H1 (cell line): ENCODE data around the gene NDFIP2. TPM values are rescaled to one million over a fixed set of nuclear protein-coding genes. Genes with fewer than 3 reads are reported as not detected.

Experiments
- CTCF ChIA-PET: fragments of 300-600 bp; sonication (Branson Sonifier 250); formaldehyde crosslinking; loops from one replicate; lab custom pipeline; 2021; ENCODE audit not compliant: partially characterized antibody; lab: Charles Lee
- POLR2A ChIA-PET: fragments of 300-600 bp; sonication (Branson Sonifier 250); formaldehyde crosslinking; loops from one replicate; lab custom pipeline; 2021; ENCODE audit warnings: inconsistent platforms; ENCODE audit not compliant: partially characterized antibody; lab: Charles Lee
- DNase-seq, 2 experiments: peaks; one replicate each; pipeline versions ENCODE4 v3.0.0 to v3.0.0-alpha.2; 2010 to 2022; ENCODE audit warnings: low spot score in 2 of 2, low read depth in 1 of 2, mixed read lengths in 1 of 2
- FAIRE-seq: peaks from 2 replicates; lab custom pipeline; 2011; peaks lifted over from hg19 to GRCh38; lab: Jason Lieb, UNC
- H2AFZ ChIP-seq: 2 replicates; pipeline ENCODE4 v1.8.1; 2012; ENCODE audit warnings: low read length, inconsistent platforms
- H2AK5ac ChIP-seq: 2 replicates; pipeline ENCODE4 v1.6.1; 2013; ENCODE audit warnings: low read depth, low read length
- H2BK120ac ChIP-seq: replicated peaks from 2 replicates; pipeline ENCODE3; 2013; ENCODE audit warnings: low read depth, low read length, inconsistent platforms
- H2BK12ac ChIP-seq: 2 replicates; pipeline ENCODE4 v1.6.1; 2013; ENCODE audit warnings: low read depth, low read length
- H2BK15ac ChIP-seq: 2 replicates; pipeline ENCODE4 v1.6.1; 2013; ENCODE audit warnings: low read length
- H2BK20ac ChIP-seq: 2 replicates; pipeline ENCODE4 v1.6.1; 2013; ENCODE audit warnings: low read length
- H2BK5ac ChIP-seq: 2 replicates; pipeline ENCODE4 v1.6.1; 2013; ENCODE audit warnings: low read depth, low read length
- H3K14ac ChIP-seq: 2 replicates; pipeline ENCODE4 v1.6.1; 2013; ENCODE audit warnings: inconsistent platforms; ENCODE audit not compliant: insufficient read length
- H3K18ac ChIP-seq: 2 replicates; pipeline ENCODE4 v1.6.1; 2013; ENCODE audit warnings: low read length; ENCODE audit errors: extremely low read depth
- H3K23ac ChIP-seq: 2 replicates; pipeline ENCODE4 v1.6.1; 2013; ENCODE audit warnings: inconsistent platforms; ENCODE audit not compliant: insufficient read length
- H3K23me2 ChIP-seq: 2 replicates; pipeline ENCODE4 v1.6.1; 2013; ENCODE audit warnings: low read depth, low read length
- H3K27ac ChIP-seq: 2 replicates; pipeline ENCODE4 v1.6.1; 2011; ENCODE audit warnings: low read depth, low read length, inconsistent platforms
- H3K27me3 ChIP-seq, 4 experiments: replicated peaks in 1 of 4; 1 replicate in 1 of 4; 2 replicates in 3 of 4; pipeline versions ENCODE4 v1.6.1 to v1.8.1; 2011 to 2013; ENCODE audit warnings: low read length in 3 of 4, mild to moderate bottlenecking in 3 of 4, inconsistent platforms in 2 of 4, mixed read lengths in 2 of 4, moderate library complexity in 1 of 4; ENCODE audit not compliant: control insufficient read depth in 3 of 4, insufficient read depth in 3 of 4; ENCODE audit errors: extremely low read depth in 1 of 4
- H3K36me3 ChIP-seq, 4 experiments: 2 replicates each; pipeline versions ENCODE4 v1.6.1 to v1.8.1; 2011 to 2013; ENCODE audit warnings: mild to moderate bottlenecking in 4 of 4, low read length in 3 of 4, moderate library complexity in 2 of 4, control low read depth in 1 of 4, inconsistent platforms in 1 of 4; ENCODE audit not compliant: insufficient read depth in 4 of 4, control insufficient read depth in 2 of 4
- H3K4ac ChIP-seq: replicated peaks from 2 replicates; pipeline ENCODE3; 2013; ENCODE audit warnings: low read length, low read depth, mixed read lengths, inconsistent platforms; ENCODE audit not compliant: insufficient read length
- H3K4me1 ChIP-seq, 4 experiments: replicated peaks in 1 of 4; 1 replicate in 1 of 4; 2 replicates in 3 of 4; pipeline versions ENCODE4 v1.6.1 to v1.8.1; 2011 to 2013; ENCODE audit warnings: low read length in 3 of 4, inconsistent platforms in 2 of 4, mixed read lengths in 1 of 4; ENCODE audit not compliant: insufficient read depth in 4 of 4, control insufficient read depth in 3 of 4
- H3K4me2 ChIP-seq, 2 experiments: 2 replicates each; pipeline versions ENCODE4 v1.6.1 to v1.8.1; 2011 to 2013; ENCODE audit warnings: low read depth in 2 of 2, low read length in 2 of 2, control low read depth in 1 of 2, inconsistent platforms in 1 of 2, mild to moderate bottlenecking in 1 of 2; ENCODE audit not compliant: insufficient read depth in 1 of 2
- H3K4me3 ChIP-seq, 4 experiments: fragments of 200-600, 300-600 bp in 1 of 4; sonication (generic), shearing (Covaris generic), sonication (Bioruptor Twin) in 1 of 4; 2 replicates each; pipeline versions ENCODE4 v1.5.1 to v1.8.1; 2011 to 2016; ENCODE audit warnings: low read length in 4 of 4, low read depth in 3 of 4, control low read depth in 2 of 4, inconsistent platforms in 2 of 4, mild to moderate bottlenecking in 2 of 4, mixed read lengths in 1 of 4, moderate library complexity in 1 of 4; ENCODE audit not compliant: insufficient read depth in 2 of 4; ENCODE audit errors: extremely low read depth in 1 of 4
- H3K56ac ChIP-seq: replicated peaks from 2 replicates; pipeline ENCODE3; 2013; ENCODE audit warnings: low read depth, mild to moderate bottlenecking, mixed read lengths, low read length, inconsistent platforms; ENCODE audit not compliant: insufficient read length
- H3K79me1 ChIP-seq: 2 replicates; pipeline ENCODE4 v1.6.1; 2013; ENCODE audit warnings: low read depth, low read length, control low read depth
- H3K79me2 ChIP-seq, 2 experiments: 2 replicates each; pipeline versions ENCODE4 v1.6.1 to v1.8.1; 2012 to 2013; ENCODE audit warnings: low read length in 2 of 2, mild to moderate bottlenecking in 2 of 2, inconsistent platforms in 1 of 2; ENCODE audit not compliant: insufficient read depth in 2 of 2, control insufficient read depth in 1 of 2
- H3K9ac ChIP-seq, 4 experiments: replicated peaks in 1 of 4; 1 replicate in 1 of 4; 2 replicates in 3 of 4; pipeline versions ENCODE4 v1.6.1 to v1.8.1; 2011 to 2013; ENCODE audit warnings: low read depth in 3 of 4, low read length in 3 of 4, control low read depth in 2 of 4, mild to moderate bottlenecking in 2 of 4, moderate library complexity in 2 of 4, inconsistent platforms in 1 of 4; ENCODE audit errors: extremely low read depth in 1 of 4
- H3K9me3 ChIP-seq, 2 experiments: 2 replicates each; pipeline versions ENCODE4 v1.6.1 to v1.8.1; 2012 to 2013; ENCODE audit warnings: mild to moderate bottlenecking in 2 of 2, moderate library complexity in 2 of 2, control low read depth in 1 of 2, inconsistent platforms in 1 of 2, low read depth in 1 of 2, low read length in 1 of 2, mixed read lengths in 1 of 2; ENCODE audit not compliant: insufficient read depth in 2 of 2
- H4K20me1 ChIP-seq, 2 experiments: replicated peaks in 1 of 2; 2 replicates each; pipeline versions ENCODE3 to v1.8.1; 2011 to 2013; ENCODE audit warnings: inconsistent platforms in 2 of 2, low read length in 2 of 2, mild to moderate bottlenecking in 1 of 2; ENCODE audit not compliant: insufficient read depth in 2 of 2, control insufficient read depth in 1 of 2
- H4K5ac ChIP-seq: 2 replicates; pipeline ENCODE4 v1.6.1; 2013; ENCODE audit warnings: low read length, low read depth, mixed read lengths, inconsistent platforms; ENCODE audit not compliant: insufficient read length
- H4K8ac ChIP-seq: 2 replicates; pipeline ENCODE4 v1.8.0; 2013; ENCODE audit warnings: mild to moderate bottlenecking, moderate library complexity, low read length, inconsistent platforms; ENCODE audit not compliant: insufficient read depth; ENCODE audit errors: extremely low read depth
- H4K91ac ChIP-seq: replicated peaks from 2 replicates; pipeline ENCODE3; 2013; ENCODE audit warnings: low read length, mixed read lengths, inconsistent platforms; ENCODE audit not compliant: insufficient read length
- CBX8 ChIP-seq: fragments of 300-800, 300-1000 bp; sonication (generic); IDR thresholded peaks from 2 replicates; pipeline ENCODE4 v1.7.1; 2016; ENCODE audit warnings: low read depth, low read length, borderline replicate concordance
- CREB1 ChIP-seq: IDR thresholded peaks from 2 replicates; pipeline ENCODE4 v1.6.1; 2012; ENCODE audit warnings: inconsistent platforms
- RXRA ChIP-seq: IDR thresholded peaks from 2 replicates; pipeline ENCODE4 v1.6.1; 2011; ENCODE audit warnings: low read depth, mild to moderate bottlenecking, low read length, moderate library complexity; ENCODE audit not compliant: insufficient read depth
- WGBS, 2 experiments: shearing (Covaris generic) in 1 of 2; methylation state at CpG; one replicate each; pipeline versions ENCODE4 v1.1.6 to v1.1.7; 2013 to 2015; ENCODE audit warnings: low lambda C conversion rate in 2 of 2, mixed read lengths in 2 of 2, inconsistent platforms in 1 of 2, low coverage in 1 of 2, missing lambda C conversion rate in 1 of 2; ENCODE audit not compliant: insufficient replicate concordance in 2 of 2, insufficient coverage in 1 of 2, insufficient read length in 1 of 2; ENCODE audit errors: extremely low coverage in 1 of 2, missing lambda C conversion rate in 1 of 2; 5-methylcytosine and 5-hydroxymethylcytosine counted together
- polyA plus RNA-seq, 7 experiments: library from polyadenylated mRNA; depleted of rRNA in 3 of 7; stranded (reverse) in 5 of 7; unstranded in 2 of 7; fragments of >200 nt in 5 of 7; fragments of 200-250 nt in 2 of 7; gene quantifications; 1 replicate in 5 of 7; 2 replicates in 1 of 7; 4 replicates in 1 of 7; pipeline versions ENCODE4 v1.2.1 to v1.2.3, GENCODE V29; 2011 to 2013; ENCODE audit warnings: missing spikeins in 2 of 7, mixed read lengths in 2 of 7
- total RNA-seq: library from RNA; stranded (reverse); fragmentation: NEBNext Ultra II Directional; extraction: Animal tissue kit (Norgen Biotek cat#: 25700); gene quantifications from 2 replicates; pipeline ENCODE4 v1.2.1, GENCODE V29; 2021

NDFIP2 gene
- total and polyA plus RNA-seq, 2 of the 8 experiments (the other 6 are each of a cell fraction or from before 2014, with no cell fraction given), result 11.1 to 32.9 TPM

- Histone ChIP-seq H3K4ac (no peak overlapping the region), H3K79me1 (no peaks in the 10 kb centered on the region), H2BK15ac (no peak overlapping the region), H3K18ac (no peak overlapping the region), H4K8ac (no peak overlapping the region), H3K36me3 (no peaks in the 10 kb centered on the region), H3K79me2 (no peaks in the 10 kb centered on the region), H2BK120ac (no peak overlapping the region), H4K91ac (no peak overlapping the region), H3K9ac (no peak overlapping the region), H3K4me1 (peaks cover 0 to 4% (median 0%) of the 10 kb centered on the region in 4 experiments; a peak in 2 of 7 replicates), H3K23me2 (no peaks in the 10 kb centered on the region), H3K9me3 (no peaks in the 10 kb centered on the region), H3K27me3 (peaks cover 0 to 1% (median 0%) of the 10 kb centered on the region in 4 experiments; a peak in 1 of 7 replicates), H2AFZ (no peak overlapping the region), H3K56ac (no peak overlapping the region), H2BK20ac (no peak overlapping the region), H4K5ac (no peak overlapping the region), H2BK5ac (no peak overlapping the region), H3K23ac (no peak overlapping the region), H3K27ac (no peak overlapping the region), H3K4me3 (no peak overlapping the region), H3K4me2 (no peak overlapping the region), H2AK5ac (no peak overlapping the region), H4K20me1 (no peaks in the 10 kb centered on the region), H3K14ac (no peak overlapping the region), H2BK12ac (no peak overlapping the region)
- FAIRE-seq (no peak), DNase-seq (no peak)
- ChIA-PET POLR2A (no interaction called here), CTCF (no interaction called here)
- WGBS, 2 experiments, result 95% methylated on average over 4 of the region's 4 CpGs; no CpG with 5 or more reads in 1 of the 2 experiments
- TF ChIP-seq CBX8 (no peak), CREB1 (no peak), RXRA (no peak)
Measured at GRCh38 chr13:79450110-79450509, 30.8 kb upstream of the NDFIP2 start.
